Occipital lobe (tissue), 3 donors: ENCODE results near the gene GPX2. TPM values are rescaled to one million over a fixed set of nuclear protein-coding genes. Genes with fewer than 3 reads are reported as not detected.
"Not testable (repeated sequence)": the region's sequence is repeated elsewhere in the genome, so short reads cannot be mapped to it uniquely, and the experiment has no call there.

Experiments
- DNase-seq: peaks from one replicate; lab custom pipeline; 2025; lab: John Stamatoyannopoulos, UW
- small RNA-seq: library from RNA; depleted of rRNA; stranded (forward); fragments of <200 nt; gene quantifications from one replicate; pipeline ENCODE3, GENCODE V24; 2014
- total RNA-seq: library from RNA; depleted of rRNA; stranded (reverse); fragments of >200 nt; gene quantifications from one replicate; pipeline ENCODE4 v1.2.3, GENCODE V29; 2014

Gene GPX2
- total RNA-seq, 1 donor from 2014 or later, result not detected

- peak; percentile 97 for DNase-seq
Observed at GRCh38 chr14:64914237-64915028, 28.1 kb downstream of the GPX2 start, which contains the start of gene CHURC1. CHURC1 (plus strand) TSS chr14:64914455; CDS start chr14:64914496, 41 bp downstream.

GRCh38 chr14:64913477-64913876, 29.1 kb downstream of the GPX2 start:
- not testable (repeated sequence) for DNase-seq

DNA sequence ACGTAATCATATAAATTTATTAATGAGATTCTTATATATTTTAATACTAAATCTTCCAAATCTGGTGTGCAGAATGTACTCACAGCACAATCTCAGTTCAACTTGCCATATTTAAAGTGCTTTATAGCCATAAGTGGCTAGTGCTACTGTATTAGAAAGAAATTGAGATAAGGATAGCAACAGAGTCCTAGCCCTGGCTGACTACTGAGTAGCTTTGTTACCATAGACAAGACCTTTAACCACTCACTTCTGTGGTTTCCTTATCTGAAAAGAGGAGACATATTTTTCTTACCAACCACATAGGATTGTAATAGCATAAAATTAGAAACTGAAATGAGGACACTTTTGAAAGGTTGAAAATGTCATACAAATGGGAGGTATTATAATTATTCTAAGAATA, 30.3 kb downstream of the GPX2 start:
- no peak for DNase-seq

GRCh38 chr14:64910847-64911495, 31.6 kb downstream of the GPX2 start:
- no peak for DNase-seq

GRCh38 chr14:64906022-64906421, 36.5 kb downstream of the GPX2 start:
- DNase-seq, result no peak

DNA sequence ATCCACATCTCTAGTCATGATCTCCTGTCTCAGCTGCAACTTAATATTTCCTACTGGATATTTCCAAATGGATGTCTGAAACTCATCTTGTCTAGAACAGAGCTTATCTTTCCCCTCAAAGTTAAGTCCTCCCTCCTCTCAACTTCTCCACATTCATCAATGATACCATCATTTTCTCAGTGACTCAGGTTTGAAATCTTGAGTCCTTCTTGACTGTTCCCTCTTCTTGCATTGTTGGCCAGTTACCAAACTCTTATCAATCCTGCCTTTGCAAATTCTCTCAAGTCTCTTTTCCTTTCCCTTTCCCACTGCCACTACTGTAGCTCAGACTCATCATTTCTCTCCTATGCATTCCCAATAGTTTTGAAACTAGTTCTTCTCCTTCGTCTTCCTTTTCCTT, 42.6 kb downstream of the GPX2 start:
- no peak for DNase-seq

- no peak for DNase-seq
Observed at GRCh38 chr14:64891839-64892375, 50.6 kb downstream of the GPX2 start.

DNA sequence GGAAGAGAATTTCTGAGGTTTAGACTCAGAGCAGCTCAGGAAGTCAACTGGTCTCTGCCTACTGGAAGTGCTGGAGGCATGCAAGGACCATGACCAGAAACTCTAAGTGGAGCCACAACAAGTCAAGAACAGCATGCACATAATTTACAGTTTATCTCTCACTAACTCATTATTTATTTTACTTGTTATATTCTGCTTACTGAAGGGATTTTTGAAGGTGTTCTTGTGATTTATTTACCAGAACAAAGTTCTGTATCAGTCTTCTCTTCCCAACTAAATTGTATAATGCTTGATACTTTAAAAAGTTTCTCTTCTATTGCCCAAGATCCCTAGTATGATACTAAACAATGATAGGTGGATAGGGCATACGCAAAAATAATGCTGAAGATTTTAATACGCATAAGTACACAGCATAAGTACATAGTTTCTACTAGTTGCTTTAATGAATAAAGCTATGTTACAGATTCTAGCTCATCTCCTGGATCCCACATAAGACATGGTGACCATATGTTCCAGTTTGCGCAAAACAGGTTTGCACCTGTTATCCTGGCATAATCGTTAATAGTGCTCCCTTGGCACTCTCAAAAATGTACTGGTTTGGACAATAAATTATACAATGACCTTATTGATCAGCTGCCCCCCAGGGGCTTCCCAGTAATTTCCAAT, 51.2 kb downstream of the GPX2 start:
- no peak for DNase-seq

GRCh38 chr14:64889352-64889751, 53.2 kb downstream of the GPX2 start:
- no peak for DNase-seq

Small RNA genes lying within 50 kb of the gene (small RNA-seq; reads per million reads assigned to genes)
- gene RPPH1-2P, result not detected

Other genes starting within 250 kb of the GPX2 start
- 6.2 TPM for gene PLEKHG3, start 238.3 kb downstream of the GPX2 start, total RNA-seq
- 18.2 TPM for gene SPTB, start 62.8 kb downstream of the GPX2 start, total RNA-seq
- 32.0 TPM for gene CHURC1, start 28.3 kb downstream of the GPX2 start, total RNA-seq
- 28.9 TPM for gene RAB15, start 29.6 kb upstream of the GPX2 start, total RNA-seq
- 6.2 TPM for gene FNTB, start 44.1 kb upstream of the GPX2 start, total RNA-seq
- gene MAX, start 159.8 kb upstream of the GPX2 start, total RNA-seq, result 55.4 TPM